Vagina (tissue), 2 donors: ENCODE results near the gene PSD2.

Source experiments
- CTCF ChIP-seq, 3 experiments: fragments of 450-650 bp in 2 of 3; fragments of 200-600 bp in 1 of 3; sonication (generic) in 1 of 3; IDR thresholded peaks; one replicate each; pipeline ENCODE4 v1.5.1; 2017 to 2019; ENCODE audit warnings: antibody characterized with exemption in 3 of 3, mild to moderate bottlenecking in 2 of 3, moderate library complexity in 2 of 3
- POLR2A ChIP-seq, 2 donors: fragments of 450-650 bp; IDR thresholded peaks; one replicate each; pipeline ENCODE4 v1.6.1; 2017; ENCODE audit warnings: antibody characterized with exemption in 2 of 2, mild to moderate bottlenecking in 2 of 2, moderate library complexity in 2 of 2

GRCh38 chr5:139849942-139850341, 54.3 kb downstream of the PSD2 start:
- no peak for TF ChIP-seq POLR2A (IDR thresholded peaks at IDR 0.05)
- TF ChIP-seq CTCF (IDR thresholded peaks at IDR 0.05), result no peak
